ENCODE data around the gene PRPSAP1. TPM values are rescaled to one million over a fixed set of nuclear protein-coding genes. Genes with fewer than 3 reads are reported as not detected.
"Not testable (repeated sequence)": the region's sequence is repeated elsewhere in the genome, so short reads cannot be mapped to it uniquely, and the experiment has no call there.

The PRPSAP1 gene
- total RNA-seq, 1 donor from 2014 or later: 57.5 TPM

DNA sequence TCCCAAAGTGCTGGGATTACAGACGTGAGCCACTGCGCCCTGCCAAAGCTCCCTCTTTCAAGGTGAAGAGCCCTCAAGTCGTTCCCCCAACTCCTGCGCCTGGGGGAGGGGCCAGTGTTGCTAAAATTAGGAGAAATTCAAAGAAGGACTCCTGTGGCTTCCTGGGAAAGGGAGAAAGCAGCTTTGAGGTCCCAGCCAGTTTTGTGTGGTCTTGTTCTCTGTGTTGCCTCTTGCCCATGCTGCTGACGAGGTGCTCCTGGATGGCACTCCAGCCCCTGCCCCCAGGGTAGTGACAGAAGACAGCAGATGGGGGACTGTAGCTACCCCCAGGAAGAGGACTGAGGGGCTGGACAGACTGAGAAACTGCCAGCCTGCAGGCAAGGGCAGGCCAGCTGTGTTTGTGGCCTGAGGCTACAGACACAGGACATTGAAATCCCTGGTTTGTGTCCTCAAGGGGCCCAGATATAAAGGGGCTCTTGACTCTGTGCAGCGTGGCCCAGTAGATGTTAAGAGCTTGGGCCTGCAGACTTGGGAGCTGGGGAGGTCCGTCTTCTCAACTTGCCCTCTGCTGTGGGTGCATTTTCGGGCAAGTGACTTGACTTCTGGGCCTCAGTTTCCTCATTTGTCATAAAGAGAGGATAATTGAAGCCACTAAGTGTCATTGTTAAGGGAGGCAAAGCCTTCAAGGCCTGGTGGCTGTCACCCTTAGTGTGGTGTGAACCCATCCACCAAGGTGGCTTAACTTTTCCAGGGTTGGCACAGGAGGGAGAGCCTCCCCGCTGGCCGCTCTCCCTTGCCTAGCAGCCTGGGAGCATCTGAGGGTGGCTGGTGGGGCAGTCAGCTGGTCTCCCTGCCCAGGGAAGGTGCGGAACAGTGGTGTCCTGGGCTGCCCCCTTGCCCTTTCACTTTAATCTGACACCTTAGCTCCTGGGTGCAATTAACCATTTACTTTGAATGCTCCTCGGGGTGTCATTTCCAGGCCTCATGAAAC is 84.4 kb downstream of the PRPSAP1 start:
- TF ChIP-seq, protein P1, sequence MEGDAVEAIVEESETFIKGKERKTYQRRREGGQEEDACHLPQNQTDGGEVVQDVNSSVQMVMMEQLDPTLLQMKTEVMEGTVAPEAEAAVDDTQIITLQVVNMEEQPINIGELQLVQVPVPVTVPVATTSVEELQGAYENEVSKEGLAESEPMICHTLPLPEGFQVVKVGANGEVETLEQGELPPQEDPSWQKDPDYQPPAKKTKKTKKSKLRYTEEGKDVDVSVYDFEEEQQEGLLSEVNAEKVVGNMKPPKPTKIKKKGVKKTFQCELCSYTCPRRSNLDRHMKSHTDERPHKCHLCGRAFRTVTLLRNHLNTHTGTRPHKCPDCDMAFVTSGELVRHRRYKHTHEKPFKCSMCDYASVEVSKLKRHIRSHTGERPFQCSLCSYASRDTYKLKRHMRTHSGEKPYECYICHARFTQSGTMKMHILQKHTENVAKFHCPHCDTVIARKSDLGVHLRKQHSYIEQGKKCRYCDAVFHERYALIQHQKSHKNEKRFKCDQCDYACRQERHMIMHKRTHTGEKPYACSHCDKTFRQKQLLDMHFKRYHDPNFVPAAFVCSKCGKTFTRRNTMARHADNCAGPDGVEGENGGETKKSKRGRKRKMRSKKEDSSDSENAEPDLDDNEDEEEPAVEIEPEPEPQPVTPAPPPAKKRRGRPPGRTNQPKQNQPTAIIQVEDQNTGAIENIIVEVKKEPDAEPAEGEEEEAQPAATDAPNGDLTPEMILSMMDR (conservative IDR thresholded peaks at IDR 0.05; ENCODE audit: low read depth, low read length): no peak
- no peak overlapping the region for H3K4me3 ChIP-seq (ENCODE audit: low read depth, low read length)
- DNase-seq (ENCODE audit: low read depth): no peak

DNA sequence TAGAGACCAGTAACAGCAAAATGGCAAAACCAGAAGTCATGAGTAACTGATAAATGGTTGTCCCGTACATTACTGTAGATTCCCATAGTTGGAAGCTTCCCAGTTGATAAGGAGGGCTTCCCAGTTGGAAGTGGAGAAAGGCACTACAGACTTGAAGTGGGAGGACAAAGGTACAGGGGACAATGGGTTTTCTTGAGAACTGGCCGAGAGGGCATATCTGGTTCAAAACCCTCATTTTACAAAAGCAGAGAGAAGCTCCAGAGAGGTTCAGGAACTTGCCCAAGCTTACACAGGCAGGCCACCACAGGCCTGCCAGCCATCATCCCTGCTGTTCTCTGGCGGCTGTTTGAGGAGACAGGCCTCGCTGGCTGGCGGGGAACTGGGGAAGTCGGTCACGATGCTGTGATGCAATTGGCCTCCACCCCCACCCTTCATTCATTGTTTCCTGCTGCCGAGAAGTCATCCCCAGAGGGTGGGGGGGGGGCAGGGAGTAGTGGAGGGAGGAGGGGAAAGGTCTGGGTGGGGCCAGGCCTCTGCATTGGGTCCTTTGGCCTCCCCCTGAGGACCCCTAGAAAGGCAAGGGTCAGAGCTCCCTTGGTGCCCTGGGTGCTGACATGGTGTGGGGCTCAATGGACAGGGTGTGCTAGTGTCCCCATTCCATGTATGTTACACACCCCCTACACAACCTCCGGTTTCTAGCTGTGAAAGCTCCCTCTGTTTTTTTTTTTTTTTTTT is 85.5 kb downstream of the PRPSAP1 start:
- H3K4me3 ChIP-seq (ENCODE audit: low read depth, low read length): peak overlapping the region; percentile 3
- TF ChIP-seq, protein P1 (conservative IDR thresholded peaks at IDR 0.05; ENCODE audit: low read depth, low read length): no peak
- DNase-seq (ENCODE audit: low read depth): no peak

DNA sequence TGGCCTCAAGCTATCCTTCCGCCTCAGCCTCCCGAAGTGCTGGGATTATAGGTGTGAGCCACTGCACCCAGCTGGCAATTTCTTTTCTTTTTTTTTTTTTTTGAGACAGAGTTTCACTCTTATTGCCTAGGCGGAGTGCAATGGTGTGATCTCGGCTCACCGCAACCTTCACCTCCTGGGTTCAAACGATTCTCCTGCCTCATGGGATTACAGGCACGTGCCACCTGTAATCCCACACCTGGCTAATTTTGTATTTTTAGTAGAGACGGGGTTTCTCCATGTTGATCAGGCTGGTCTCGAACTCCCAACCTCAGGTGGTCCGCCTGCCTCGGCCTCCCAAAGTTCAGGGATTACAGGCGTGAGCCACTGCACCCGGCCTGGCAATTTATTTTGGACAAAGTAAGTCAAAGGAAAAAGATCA is 86.1 kb downstream of the PRPSAP1 start:
- DNase-seq (ENCODE audit: low read depth): not testable (repeated sequence)
- H3K4me3 ChIP-seq (ENCODE audit: low read depth, low read length): peak overlapping the region; percentile 86

DNA sequence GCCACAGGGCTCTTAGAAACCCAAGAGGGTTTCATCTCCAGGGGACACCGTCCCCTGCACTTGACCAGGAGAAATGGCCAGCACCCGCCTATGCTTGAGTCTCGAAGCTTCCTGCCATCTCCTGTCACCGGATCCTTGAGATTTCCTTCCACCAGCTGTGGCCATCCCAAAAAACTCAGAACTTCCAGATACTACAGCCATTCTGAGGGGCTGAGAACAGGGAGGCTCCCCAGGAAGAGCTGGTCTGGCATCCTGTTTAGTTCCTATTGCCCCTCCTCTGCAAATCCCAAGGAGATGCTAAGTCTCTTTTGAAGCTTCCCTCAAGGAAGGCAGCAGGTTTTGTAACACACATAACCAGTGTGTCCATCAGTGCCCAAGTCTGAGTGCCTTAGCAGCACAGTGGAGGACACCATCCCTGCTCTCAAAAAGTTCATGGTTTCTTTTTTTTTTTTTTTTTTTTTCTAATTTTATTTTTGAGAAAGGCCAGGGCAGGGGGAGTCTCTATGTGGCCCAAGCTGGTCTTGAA is 86.6 kb downstream of the PRPSAP1 start:
- H3K4me3 ChIP-seq (ENCODE audit: low read depth, low read length): peak overlapping the region; percentile 86
- TF ChIP-seq, protein P1 (conservative IDR thresholded peaks at IDR 0.05; ENCODE audit: low read depth, low read length): no peak
- no peak for DNase-seq (ENCODE audit: low read depth)

DNA sequence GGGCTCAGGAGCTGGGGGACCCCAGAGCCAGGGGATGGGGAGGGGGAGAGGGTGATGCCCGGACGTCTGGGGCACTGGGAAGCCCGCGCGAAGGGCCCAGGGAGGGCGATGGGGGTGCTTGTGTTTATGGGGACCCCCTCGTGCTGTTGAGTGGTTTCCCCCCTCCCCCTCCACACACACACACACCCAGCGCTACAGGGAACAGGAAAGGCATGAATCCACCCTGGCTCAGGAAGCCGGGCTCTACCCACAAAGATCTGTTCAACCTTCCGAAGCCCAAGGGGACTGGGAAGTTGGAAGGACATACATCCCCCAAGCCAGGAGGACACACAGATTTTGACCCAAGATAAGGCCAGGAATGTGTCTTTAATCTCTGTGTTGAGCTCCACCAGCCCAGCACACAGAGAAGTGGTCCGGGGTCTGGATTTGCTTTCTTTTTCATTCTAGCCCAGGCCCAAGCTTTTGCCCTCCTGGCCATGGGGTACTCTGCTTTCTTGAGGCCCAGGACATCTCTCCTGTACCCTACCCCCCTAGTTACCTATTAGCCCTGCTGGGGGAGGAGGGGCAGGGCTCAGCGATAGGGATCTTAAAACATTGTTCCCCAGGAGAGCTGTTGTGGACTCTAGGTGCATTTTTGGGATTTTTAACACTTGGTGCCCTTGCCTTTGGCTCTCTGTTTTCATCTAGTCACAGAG is 87.3 kb downstream of the PRPSAP1 start:
- DNase-seq (ENCODE audit: low read depth): no peak
- peak overlapping the region; percentile 86 for H3K4me3 ChIP-seq (ENCODE audit: low read depth, low read length)
- TF ChIP-seq, protein P1 (conservative IDR thresholded peaks at IDR 0.05; ENCODE audit: low read depth, low read length): no peak

DNA sequence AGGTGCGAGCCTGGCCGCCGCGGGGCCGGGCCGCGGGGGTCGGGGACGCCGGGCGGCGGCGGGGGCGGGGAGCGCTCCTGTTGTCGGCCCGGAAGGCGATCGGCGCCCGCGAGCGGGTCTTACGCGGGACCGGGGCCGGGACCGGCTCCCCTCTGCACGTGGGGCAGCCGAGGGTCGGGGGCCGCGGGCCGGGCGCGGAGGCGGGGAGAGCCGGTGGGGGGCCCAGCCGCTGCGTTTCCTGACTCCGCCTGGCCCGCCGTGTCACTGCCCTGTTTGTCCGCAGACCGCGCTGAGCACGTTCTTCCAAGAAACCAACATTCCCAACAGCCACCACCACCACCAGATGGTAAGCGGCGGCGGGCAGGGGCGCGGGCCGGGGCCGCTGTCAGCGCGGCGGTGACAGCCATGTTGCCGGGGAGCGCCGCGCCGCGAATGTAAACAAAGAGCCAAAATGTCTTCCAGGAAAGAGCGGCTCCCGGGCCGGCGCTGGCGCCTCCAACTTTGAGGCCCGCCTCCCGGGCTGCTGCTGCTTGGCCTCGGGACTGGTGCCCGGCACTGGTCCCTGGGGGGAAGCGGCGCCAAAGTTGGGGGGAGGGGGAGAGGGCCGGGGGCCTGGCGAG is 88.0 kb downstream of the PRPSAP1 start:
- peak overlapping the region; percentile 86 for H3K4me3 ChIP-seq (ENCODE audit: low read depth, low read length)
- DNase-seq (ENCODE audit: low read depth): no peak
- TF ChIP-seq, protein P1 (conservative IDR thresholded peaks at IDR 0.05; ENCODE audit: low read depth, low read length): no peak

Data from epithelial cell of proximal tubule (primary cell).